ENCODE results near the gene KDM3B.
"Not testable (repeated sequence)": the region's sequence is repeated elsewhere in the genome, so short reads cannot be mapped to it uniquely, and the experiment has no call there.

Gene KDM3B

DNA sequence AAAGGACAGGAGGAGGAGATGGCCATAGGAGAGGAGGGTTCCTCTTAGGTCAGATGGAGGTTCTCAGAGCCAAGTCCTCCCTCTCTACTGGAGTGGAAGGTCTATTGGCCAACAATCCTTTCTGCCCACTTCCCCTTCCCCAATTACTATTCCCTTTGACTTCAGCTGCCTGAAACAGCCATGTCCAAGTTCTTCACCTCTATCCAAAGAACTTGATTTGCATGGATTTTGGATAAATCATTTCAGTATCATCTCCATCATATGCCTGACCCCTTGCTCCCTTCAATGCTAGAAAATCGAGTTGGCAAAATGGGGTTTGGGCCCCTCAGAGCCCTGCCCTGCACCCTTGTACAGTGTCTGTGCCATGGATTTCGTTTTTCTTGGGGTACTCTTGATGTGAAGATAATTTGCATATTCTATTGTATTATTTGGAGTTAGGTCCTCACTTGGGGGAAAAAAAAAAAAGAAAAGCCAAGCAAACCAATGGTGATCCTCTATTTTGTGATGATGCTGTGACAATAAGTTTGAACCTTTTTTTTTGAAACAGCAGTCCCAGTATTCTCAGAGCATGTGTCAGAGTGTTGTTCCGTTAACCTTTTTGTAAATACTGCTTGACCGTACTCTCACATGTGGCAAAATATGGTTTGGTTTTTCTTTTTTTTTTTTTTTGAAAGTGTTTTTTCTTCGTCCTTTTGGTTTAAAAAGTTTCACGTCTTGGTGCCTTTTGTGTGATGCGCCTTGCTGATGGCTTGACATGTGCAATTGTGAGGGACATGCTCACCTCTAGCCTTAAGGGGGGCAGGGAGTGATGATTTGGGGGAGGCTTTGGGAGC lies 115.9 kb downstream of the KDM3B start:
- DNase-seq, result peak; percentile 26

DNA sequence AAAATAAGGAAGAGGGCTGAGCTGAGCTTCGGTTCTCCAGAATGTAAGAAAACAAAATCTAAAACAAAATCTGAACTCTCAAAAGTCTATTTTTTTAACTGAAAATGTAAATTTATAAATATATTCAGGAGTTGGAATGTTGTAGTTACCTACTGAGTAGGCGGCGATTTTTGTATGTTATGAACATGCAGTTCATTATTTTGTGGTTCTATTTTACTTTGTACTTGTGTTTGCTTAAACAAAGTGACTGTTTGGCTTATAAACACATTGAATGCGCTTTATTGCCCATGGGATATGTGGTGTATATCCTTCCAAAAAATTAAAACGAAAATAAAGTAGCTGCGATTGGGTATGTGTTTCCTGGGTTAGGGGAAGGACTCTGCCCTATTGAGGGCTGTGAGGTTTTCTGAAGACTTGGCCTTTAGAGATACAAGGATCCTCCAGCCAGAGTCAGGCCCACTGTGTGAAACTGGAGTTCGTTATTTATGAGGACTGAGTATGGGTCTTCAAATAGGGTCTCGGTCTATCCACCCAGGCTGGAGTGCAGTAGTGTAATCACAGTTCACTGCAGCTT lies 116.6 kb downstream of the KDM3B start:
- no peak for DNase-seq

- DNase-seq, result peak; percentile 51
Observed at GRCh38 chr5:138469540-138470321, 117.2 kb downstream of the KDM3B start.

DNA sequence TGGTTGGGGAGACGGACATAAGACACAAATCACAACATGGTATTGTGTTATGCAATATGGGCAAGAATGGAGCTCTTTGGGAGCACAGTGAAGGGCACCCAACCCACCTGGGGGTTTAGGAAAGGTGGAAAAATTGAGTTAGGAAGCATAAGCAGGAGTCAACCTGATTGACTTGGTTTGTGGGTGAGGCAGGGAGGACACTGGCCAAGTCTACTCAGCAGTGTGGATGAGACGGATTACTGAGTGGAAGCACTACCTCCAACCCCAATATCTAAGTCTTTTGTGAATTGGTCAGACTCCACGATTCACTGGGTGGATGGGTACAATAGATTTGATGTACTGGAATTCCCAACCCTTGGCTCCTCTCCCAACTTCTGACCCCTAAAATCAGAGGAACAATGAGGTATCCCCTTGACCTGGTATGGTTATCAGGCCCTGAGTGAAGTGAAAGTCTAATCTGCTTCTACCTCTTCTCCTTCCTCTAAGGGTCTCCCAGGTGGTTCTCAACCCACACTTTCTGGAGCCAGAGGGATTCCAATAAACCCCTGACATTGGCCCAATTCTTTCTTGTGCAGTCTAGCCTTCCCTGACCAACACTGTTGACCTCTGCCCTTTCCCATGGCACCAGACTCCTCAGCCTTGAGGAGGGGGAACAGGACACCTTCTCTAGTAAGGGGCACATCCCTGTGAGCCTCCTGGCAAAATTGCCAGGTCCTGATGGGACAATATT lies 118.0 kb downstream of the KDM3B start:
- no peak for DNase-seq

GRCh38 chr5:138471052-138471361 lies 118.5 kb downstream of the KDM3B start:
- DNase-seq, result no peak

- DNase-seq, result no peak
Observed at GRCh38 chr5:138472353-138472752, 119.9 kb downstream of the KDM3B start.

DNA sequence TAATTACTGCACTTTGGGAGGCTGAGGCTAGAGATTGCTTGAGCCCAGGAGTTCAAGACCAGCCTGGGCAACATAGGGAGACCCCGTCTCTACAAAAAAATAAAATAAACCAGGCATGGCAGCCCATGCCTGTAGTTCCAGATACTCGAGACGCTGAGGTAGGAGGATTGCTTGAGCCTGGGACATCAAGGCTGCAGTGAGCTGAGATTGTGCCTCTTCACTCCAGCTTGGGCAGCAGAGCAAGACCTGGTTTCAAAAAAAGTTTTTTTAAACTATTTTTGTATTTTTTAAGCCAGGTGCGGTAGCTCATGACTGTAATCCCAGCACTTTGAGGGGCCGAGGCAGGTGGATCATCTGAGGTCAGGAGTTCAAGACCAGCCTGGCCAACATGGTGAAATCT lies 120.7 kb downstream of the KDM3B start:
- not testable (repeated sequence) for DNase-seq

GRCh38 chr5:138476918-138477317 lies 124.4 kb downstream of the KDM3B start:
- DNase-seq, result no peak

DNA sequence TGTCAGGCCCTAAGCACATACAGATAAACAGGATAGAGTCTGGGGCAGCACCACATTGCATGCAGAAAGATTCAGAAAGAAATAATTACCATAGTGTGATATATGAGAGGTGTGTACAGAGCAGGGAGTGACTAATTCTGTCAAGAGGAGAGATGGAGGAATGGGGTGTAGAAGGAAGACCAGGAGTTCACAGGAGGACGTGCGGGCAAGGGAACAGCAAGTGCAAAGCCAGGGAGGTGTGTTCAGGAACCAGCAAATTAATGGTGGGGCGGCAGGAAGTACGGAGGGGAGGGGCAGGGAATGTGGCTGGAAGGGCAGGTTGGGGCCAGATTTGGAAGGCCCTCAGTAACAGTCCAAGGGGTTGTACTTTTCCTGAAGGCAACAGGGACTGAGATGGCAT lies 130.2 kb downstream of the KDM3B start:
- no peak for DNase-seq
